NCI-H1436 treated with DMSO at 0.1 percent for 48 hours (cell line): ENCODE measurements around the gene CDSN.

ENCODE experiments used
- DNase-seq: peaks from one replicate; lab custom pipeline; 2025; lab: John Stamatoyannopoulos, UW

CDSN gene

DNA sequence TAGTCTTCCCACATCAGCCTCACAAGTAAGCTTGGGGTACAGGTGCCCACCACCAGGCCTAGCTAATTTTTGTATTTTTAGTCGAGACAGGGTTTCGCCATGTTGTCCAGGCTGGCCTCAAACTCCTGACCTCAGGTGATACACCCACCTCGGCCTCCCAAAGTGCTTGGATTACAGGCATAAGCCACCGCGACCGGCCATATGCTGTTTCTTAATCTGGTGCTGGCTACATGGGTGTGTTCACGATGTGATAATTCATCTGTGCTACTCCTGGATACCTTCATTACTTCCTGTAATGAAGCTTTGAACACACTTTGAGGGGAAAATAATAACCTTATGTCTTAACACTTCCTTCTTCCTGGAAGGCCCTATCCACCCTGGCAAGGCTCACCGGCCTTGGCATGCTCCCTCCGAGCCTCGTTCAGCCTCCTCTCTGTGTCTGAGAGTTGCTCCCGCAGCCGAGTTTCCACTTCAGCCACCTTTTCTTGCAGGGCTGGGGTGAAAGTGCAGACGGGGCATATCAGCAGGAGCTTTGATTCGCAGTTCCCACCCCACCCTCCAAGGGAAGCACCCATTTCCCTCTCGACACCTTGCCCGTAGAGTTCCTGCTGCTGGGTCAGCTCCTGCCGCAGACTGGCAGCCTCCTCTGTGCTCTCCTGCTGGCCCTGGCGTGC is 24.2 kb upstream of the CDSN start:
- DNase-seq, result no peak

DNA sequence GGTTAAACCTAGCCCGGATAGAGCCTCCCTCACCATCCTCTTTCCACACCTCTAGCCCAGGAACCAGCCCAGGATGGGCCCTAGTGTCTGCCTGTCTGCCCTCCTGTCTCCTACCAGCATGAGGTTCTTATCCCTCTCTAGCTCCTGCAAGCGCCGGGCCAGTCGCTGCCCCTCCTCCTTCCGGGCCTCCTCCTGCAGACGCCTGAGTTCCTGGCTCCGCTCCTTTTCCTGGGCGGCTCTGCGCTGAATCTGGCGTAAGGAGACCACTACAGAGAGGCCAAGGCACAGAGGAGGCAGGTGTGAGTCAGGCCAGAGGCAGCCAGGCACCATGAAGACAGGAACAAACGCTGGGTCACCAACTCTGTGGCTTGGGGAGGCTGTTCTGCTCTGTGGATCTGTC is 22.9 kb upstream of the CDSN start:
- DNase-seq, result no peak

DNA sequence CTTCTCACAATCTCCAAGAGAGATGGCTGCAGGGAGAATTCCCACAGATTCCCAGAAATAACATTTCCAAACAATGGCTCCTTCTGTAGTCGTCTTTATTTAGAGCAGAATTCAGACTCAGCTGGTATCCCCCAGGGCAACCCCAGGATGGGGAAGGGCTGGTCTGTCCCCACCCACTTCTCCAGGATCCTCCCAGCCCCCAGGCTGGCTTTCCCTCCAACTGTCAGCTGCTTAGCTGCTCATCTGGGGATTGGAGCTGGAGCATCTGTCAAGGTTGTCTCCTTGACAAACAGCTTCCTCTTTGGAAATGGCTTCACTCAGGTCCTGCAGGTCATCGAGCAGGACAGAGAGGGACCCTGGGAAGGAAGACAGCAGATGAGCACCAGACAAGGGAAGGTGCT is 22.1 kb upstream of the CDSN start:
- DNase-seq, result no peak

DNA sequence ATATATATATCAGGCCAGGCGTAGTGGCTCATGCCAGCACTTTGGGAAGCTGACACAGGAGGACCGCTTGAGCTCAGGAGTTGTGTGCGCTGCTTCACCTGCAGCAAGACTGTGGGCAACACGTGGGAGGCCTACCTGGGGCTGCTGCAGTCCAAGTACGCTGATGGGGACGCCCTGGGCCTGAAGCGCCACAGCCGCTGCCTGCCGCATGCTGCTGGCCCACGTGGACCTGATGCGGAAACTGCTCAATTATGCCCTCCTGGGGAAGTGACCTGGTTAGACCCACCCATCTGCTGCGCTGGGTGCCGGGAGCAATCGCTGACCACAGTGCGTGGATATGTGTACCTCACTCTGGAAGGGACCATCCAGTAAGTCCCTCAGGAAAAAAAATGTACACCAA is 20.4 kb upstream of the CDSN start:
- no peak for DNase-seq

DNA sequence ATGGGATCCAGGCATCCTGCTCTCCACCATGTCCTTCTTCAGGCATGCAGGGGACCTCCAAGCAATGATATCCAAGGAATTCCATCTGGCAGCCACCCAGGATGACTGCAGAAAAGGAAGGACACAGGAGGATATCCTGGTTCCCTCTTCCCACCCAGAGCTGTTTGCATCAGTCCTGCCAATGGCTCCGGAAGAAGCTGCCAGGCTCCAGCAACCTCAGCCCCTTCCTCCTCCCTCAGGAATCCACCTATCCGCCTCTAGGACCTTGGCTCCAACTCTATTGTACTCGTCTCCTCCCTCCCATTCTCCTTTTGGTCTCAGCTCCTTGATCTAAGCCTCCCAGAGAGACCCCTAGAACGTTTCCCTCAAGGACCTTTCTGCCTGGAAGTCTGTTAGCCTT is 19.4 kb upstream of the CDSN start:
- DNase-seq, result no peak

DNA sequence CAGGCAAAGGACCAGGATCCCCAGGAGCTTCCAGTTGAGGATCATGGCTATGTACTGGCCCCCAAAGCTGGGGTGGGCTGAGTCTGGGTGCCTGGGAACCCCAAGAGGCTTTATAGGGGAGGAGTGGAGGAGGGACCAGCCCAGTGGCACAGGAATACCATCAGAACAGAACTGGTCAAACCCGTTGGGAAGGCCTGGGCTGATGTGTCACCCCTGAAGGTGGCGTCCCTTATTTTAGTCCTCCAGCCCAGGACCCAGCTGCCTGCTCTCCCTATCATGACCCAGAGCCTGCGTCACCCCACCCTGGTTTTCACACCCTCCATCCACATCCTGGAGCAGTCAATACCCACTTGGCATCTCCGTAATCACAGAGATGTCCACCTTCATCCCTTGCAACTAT is 18.7 kb upstream of the CDSN start, which contains the start of gene PSORS1C2:
Gene PSORS1C2, minus strand, starts transcription at position 85 of the 400 bp plus-strand sequence. Its CDS starts 40 bp downstream, at position 45.
- DNase-seq, result no peak

DNA sequence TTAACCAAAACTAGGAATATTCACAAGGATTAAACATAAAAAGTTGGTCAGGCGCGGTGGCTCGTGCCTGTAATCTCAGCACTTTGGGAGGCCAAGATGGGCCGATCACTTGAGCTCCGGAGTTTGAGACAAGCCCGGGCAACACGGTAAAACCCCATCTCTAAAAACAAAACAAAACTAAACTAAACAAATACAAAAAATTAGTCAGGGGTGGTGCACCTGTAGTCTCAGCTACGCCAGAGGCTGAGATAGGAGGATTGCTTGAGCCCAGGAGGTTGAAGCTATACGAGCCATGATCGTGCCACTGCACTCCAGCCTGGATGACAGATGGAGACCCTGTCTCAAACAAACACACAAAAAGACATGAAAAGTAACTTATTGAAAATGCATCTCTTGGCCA is 15.5 kb upstream of the CDSN start:
- no peak for DNase-seq

DNA sequence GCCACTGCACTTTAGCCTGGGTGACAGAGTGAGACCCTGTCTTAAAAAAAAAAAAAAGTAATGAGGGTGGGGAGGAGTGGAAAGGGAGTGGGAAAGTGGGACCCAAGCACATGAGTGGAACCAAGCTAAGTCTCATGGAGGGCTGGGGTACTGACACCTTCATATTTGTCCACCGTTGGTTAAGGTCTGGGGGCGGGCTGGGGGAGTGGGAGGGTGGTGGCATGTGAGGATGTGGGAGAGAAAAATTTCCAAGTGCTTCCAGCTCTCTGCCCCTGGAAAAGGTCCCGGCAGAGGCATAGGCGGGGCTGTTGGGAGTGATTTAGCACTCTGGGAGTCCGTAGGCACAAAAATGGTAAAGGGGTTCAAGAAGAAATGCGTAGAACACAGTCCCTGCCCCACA is 12.6 kb upstream of the CDSN start:
- no peak for DNase-seq

DNA sequence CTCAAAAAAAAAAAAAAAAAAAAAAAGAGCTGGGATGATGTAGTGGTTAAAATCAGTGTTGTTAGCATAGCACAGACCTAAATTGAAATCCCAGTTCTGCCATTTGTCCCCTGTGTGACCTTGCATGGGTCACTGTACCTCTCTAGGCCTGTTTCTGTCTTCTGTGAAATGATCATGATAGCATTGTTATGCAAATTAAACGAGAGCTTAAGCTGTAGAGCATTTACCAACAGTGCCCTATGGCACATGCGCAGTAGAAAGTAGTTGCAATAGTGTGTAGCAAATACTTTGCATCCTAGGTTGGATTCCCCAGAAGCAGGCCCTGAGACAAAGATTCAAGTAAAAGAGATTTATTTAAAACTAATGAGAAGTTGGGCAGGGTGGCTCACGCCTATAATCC is 11.3 kb upstream of the CDSN start:
- no peak for DNase-seq

DNA sequence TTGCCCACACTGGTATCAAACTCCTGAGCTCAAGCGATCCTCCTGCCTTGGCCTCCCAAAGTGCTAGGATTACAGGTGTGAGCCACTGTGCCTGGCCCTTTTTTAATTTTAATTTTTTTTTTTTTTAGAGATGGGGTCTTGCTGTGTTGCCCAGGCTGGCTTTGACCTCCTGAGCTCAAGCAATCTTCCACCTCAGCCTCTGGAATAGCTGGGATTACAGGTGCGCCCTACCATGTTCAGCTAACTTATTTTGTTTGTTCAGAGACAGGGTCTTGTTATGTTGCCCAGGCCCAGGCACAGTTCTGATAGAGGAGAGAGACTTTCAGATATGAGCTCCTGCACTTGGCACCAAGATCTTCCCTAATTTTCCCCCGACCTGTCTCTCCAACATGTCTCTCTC is 10.5 kb upstream of the CDSN start:
- no peak for DNase-seq

DNA sequence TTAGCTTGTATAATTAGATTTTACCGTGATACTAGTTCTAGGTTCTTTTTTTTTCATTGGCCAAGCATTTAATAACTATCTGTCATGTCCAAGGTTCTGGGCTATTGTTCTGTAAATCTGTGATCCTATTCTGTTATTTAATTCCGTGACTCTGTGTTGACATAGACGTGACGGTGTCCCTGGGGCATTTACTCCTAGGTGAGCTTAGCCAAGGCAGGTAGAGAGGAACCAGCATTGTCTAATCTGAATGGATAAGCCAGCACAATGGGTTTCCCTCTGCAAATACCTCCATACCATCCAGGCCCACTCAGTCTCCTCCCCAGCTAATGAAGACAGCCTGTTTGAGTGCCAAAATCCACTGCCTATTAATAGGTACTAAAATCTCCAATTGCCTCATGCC is 8.9 kb upstream of the CDSN start:
- DNase-seq, result no peak

DNA sequence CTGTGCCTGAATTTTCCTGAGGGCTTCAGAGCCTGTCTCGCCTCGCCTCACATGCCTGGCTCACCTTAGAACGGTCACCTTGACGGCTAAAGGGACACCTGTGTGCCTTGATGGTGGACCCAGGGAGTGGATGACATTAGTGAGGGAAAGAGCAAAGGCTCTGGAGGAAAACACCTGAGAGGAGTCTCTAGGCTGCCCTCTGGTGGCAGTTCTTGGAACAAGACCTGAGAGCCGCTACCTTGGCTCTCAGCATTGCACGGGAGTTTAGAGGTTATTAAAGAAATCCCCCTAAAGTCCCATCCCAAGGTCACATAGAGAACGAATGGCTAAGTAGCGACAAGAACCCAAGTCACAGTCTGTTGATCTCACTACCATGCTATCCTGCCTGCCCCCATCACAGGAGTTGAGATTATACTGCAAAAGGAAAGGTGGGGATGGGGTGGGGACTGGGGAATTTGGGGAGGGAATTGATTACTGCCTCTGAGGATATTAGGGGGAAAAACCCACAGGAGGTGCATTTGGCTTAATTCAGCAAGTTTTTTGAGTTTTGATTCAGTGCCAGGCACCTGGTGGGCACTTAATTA is 7.9 kb upstream of the CDSN start:
- no peak for DNase-seq

DNA sequence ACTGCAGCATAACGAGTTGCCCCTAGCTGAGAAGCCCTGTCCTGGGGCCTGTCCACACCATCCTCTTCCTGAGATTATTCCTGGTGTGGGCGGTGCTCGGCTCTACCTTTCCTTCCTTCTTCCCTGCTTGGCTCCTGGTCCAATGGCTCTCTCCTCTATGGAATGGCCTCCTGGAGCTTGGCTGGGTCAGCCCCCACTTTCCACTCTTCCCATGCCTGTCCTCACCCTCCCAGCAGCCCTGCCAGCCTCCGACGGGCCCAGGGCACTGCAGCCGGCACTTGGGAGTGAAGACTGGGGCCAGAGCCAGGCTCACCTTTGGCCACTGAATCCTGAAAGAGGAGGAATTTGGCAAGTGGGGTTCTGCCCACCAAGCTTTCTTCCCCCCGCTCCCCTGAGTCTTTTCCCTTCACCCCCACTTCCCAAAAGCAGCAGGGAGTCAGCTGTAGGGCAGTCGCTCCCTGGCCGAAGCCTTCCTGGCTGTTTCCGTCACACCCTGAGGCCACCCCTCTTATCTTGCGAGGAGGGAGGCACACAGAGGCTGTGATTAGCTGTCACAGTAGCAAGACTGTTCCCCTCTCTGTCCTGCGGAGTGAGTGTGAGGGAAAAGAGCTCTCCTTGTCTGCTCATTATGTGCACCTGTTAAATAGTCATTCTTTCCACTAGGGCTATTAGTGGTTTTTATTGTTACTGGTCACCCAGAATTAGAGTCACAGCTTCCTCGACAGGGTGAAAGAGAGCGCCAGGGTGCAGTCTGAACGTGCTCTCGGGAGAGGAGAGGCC is 6.3 kb upstream of the CDSN start:
- DNase-seq, result no peak

DNA sequence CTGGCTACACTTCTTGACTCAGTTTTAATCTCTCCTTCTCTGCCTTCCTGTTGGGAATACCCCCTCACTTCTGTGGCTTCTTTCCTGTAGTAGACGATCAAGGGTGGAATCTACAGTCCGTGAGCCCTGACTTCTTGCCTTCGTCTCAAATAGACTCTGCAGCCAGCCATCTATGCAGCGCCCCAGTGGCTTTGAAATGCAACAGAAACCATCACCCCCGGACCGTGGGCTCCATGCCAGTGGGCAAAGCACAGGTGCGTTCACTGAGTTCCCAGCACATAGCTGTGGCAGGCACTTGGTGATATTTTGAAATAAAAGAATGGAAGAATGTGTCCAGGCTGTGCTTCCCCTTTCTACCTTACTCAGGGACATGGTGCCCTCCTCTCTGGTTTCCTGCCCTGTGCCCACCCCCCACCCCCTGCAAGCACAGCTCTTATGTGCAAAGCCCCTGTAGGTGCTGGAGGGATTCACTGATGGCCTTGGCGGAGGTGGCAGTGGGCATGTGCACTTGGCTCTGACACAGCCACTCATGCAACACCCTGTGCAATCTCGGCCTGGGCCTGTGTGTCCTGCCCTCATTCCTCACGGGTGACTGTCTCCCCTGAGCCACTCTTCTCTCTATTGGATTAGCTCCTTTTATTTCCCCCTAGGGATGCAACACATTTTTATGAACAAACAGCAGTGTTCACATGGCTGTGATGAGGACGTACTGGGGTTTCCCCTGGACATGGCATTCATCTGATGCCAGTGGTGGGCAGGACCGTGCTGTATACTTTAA is 5.5 kb upstream of the CDSN start:
- DNase-seq, result no peak

DNA sequence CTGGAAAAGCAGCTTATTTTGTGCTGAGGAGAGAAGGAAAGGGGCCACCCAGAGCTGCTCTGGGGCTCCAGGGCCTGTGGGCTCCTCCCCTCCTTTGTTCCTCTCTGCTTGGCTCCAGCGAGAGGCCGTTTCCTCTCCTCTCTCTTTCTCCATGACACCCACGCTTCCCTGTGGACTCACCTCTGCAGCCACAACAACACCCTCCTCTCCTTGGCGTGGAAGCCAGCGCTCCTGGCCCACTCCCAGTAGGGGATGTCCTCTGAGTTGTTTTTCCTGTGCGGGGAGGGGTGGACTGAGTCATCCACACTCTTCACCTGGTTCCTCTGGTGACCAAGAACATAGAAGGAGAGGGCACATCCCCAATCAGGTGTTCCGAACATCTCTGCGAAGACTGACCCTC is 4.9 kb upstream of the CDSN start:
- DNase-seq, result no peak

DNA sequence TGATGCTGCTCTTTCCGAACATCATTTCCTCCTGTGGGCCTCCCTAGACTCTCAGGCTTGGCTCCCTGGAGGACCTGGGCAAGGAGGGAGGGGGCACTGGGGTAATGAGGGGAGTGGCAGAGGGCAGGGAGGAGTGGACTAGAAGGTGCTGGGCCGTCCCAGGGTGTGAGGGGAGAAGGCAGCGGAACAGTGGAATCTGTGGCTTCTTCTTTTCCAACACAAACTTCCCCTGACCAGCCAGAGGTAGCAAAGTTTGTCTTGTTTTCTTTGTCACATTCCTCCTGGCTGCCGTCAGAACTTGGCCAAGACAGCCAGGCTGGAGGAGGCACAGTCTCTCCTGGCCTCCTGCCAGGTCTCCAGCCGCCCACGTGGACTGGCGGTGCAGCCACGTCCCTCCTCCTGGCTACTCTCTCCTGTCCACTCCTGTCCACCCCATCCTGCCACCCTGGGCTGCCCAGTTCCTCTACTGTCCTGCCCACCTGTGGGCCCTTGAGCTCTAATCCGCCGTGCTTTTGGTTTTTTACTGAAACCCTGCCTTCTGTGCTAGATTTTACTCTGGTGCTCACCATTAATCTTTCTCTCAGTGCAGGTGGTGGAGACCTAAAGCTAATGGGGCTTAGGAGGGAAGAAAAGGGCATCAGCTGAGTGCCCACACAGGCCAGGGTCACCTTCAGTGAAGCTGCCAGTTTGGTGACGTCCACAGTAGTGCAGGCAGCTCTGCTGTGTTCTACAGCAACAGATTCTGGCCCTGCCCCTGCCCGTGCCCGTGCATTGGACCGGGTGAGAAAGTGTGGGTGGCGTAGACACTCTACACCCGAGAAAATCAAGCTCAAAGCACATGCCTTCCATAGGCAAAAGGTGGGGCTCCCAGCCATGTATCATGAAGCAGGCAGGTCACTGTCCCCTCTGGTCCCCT is 2.8 kb upstream of the CDSN start:
- DNase-seq, result no peak

DNA sequence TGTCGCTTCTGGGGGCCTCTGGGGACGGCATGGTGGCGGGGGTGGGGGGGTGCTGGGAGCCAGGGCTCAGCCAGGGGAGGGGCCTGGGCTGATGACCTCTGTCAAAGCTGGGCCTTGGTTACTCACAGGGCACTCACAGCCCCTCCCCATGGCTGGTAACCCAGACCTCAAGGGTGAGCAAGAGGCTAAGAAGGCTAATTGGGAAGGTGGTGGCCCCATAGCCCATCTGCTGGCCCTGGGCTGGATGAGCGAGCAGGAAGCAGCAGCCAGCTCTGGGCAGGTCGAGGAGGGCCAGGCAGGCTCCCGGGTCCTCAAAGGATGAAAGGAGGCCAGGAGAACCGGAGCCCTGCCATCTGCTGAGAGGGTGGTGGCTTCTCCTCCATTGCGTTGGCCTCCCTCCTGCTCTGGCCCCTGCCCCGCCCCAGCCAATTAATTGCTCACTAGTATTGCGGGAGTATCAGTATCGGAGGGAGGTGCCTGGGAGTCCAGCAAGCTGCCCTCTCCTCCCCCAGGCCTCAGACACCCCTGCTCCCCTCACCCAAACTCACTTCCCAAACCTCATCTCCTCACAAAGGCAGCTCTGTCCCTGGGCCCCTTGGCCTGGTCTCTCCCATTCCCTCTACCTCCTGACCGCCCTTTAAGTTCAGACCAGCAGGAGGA is 1.0 kb upstream of the CDSN start:
- no peak for DNase-seq

DNA sequence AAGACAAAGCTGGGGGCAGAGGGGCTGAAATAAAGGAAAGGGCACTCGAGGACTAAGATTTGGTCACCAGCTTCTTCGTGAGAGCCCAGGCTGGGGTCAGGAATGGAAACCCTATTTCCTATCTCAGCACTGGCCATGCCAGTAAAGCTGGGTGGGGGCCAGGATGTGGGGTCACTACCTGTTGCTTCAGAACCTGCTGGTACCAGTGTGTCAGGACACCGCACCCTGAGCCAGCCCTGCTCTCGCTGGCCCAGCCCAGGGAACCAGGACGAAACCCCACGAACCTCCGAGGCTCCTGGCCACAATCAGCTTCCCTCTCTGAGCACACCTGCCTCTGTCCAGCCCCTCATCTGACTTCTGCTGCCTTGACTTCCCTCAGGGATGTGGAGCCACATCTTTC is 2.1 kb downstream of the CDSN start:
- no peak for DNase-seq

DNA sequence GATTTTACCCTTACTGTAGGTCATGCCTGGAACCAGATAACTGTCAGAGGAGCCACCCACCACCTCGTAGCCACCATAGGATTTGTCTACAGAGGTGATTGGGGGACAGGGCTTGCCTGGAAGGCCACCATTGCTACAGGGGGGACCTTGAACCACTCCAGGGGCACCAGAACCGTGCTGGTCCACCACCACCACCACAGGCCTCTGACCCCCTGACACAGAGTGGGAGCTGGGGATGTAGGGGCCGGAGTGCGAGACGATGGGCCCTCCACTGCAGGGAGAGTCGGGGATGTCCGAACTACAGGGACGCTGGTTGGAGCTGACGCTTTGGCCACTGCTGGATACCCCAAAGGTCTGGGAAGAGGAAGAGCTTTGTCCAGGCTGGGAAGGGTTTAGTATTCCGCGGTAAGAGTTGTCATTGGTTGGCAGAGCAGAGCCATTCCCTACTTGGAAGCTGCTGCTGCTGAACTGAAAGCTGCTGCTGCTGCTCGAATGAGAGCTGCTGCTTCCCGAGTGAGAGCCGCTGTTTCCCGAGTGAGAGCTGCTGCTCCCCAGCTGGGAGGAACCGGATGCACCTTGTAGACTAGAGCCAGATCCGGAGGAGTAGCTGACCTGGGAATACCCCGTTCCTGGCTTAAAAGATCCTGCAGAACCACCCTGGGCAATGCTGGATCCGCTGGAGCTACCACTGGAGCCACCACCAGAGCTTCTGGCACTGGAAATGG is 3.4 kb downstream of the CDSN start:
- DNase-seq, result no peak

DNA sequence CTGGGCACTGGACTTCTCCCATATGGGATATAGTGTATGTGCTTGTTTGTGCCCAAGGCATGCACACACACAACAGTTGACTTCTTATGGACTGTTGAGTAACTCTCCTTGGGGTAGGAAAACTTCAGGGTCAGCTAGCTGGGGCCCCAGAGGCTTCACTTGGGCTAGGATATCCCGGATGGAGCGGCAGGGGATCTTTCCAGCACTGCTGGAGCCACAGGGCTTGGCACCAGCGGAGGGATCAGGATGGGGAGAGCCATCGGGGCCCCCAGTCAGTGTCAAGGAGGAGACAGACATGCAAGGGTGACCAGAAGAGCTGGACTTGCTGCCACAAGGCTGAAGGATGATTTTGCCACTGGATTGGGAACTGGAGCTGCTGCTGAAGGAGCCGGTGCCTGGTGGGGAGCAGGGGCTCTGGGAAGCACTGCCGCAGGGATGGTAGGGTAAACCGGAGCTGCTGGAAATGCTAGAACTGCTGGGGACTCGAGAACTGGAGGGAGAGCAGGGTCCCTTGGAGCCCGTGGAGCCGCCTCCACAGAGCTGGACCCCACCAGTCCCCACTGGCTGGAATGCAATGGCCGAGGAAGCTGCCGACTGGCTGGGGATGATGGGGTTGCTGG is 4.2 kb downstream of the CDSN start:
- DNase-seq, result no peak
